HL-60 (cell line): Measurements from ENCODE around the gene MTCH1.

ENCODE experiments used
- DNase-seq, 2 experiments: peaks; one replicate each; pipeline ENCODE4 v3.0.0-alpha.2; 2010 to 2020; ENCODE audit warnings: low read depth in 1 of 2, low spot score in 1 of 2
- H3K27ac ChIP-seq: fragments of 250-450 bp; sonication (Bioruptor Pico); replicated peaks from 2 replicates; pipeline ENCODE4 v1.5.1; 2020; ENCODE audit warnings: mild to moderate bottlenecking, moderate library complexity
- H3K27me3 ChIP-seq: fragments of 250-450 bp; sonication (Bioruptor Pico); 2 replicates; pipeline ENCODE4 v1.5.1; 2021; ENCODE audit warnings: mild to moderate bottlenecking, moderate library complexity; ENCODE audit not compliant: insufficient read depth, poor library complexity, severe bottlenecking
- H3K4me3 ChIP-seq: replicated peaks from 2 replicates; pipeline ENCODE4 v1.5.1; 2011; ENCODE audit warnings: mild to moderate bottlenecking, control low read depth, low read length; ENCODE audit not compliant: insufficient read depth
- GABPA ChIP-seq: IDR thresholded peaks from 2 replicates; pipeline ENCODE4 v1.6.1; 2012; ENCODE audit warnings: low read depth
- POLR2AphosphoS5 ChIP-seq: IDR thresholded peaks from 2 replicates; pipeline ENCODE4 v1.6.1; 2012; ENCODE audit warnings: low read depth
- SPI1 ChIP-seq: IDR thresholded peaks from 2 replicates; pipeline ENCODE4 v1.6.1; 2012; ENCODE audit warnings: low read depth, mild to moderate bottlenecking, borderline replicate concordance
- TF ChIP-seq, protein P1 (sequence below): IDR thresholded peaks from one replicate; pipeline ENCODE4 v1.5.1; 2011; ENCODE audit warnings: low read length, control low read depth, inconsistent platforms; ENCODE audit not compliant: insufficient read depth
- TF ChIP-seq, protein P2 (sequence below): IDR thresholded peaks from 2 replicates; pipeline ENCODE4 v1.6.1; 2012; ENCODE audit warnings: low read depth; ENCODE audit not compliant: insufficient replicate concordance

The MTCH1 gene

DNA sequence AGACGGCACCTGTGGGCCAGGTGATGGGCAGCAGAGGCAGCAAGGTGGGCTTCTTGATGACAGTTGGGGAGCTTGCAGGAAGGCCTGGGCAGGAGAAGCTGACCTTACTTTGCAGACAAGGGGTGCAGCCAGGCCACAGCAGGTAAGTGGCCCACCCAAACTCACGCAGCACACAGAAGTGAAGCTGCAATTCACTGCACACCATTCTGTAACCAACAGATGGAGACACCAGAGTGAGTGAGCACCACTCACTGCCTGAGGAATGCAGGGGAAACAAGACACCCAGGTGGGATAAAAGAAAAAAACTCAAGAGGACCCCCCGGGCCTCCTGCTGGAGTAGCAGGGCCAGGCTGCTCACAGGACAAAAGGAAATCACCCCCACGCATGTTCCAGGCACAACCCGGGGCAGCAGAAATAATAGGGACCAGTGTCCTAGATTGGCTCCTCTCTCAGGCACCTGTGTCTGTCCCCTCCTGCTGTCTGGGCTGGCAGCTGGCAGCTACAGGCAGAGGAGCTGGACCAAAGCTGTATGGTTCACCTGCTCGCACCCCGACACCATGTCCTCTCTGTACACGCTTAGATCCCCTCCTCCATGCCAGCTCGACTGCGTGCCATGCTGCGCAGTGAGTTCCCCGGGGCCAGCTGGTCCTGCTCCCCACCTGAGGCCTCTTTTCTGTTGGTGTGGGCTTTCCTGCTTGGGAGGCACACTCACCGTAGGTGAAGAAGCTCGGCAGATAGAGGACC lies 4.9 kb downstream of the MTCH1 start:
- Histone ChIP-seq H3K4me3 (no peak overlapping the region), H3K27ac (no peak overlapping the region), H3K27me3 (no peaks in the 10 kb centered on the region)
- DNase-seq: no peak
- TF ChIP-seq, protein P1, sequence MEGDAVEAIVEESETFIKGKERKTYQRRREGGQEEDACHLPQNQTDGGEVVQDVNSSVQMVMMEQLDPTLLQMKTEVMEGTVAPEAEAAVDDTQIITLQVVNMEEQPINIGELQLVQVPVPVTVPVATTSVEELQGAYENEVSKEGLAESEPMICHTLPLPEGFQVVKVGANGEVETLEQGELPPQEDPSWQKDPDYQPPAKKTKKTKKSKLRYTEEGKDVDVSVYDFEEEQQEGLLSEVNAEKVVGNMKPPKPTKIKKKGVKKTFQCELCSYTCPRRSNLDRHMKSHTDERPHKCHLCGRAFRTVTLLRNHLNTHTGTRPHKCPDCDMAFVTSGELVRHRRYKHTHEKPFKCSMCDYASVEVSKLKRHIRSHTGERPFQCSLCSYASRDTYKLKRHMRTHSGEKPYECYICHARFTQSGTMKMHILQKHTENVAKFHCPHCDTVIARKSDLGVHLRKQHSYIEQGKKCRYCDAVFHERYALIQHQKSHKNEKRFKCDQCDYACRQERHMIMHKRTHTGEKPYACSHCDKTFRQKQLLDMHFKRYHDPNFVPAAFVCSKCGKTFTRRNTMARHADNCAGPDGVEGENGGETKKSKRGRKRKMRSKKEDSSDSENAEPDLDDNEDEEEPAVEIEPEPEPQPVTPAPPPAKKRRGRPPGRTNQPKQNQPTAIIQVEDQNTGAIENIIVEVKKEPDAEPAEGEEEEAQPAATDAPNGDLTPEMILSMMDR: no peak
- no peak for TF ChIP-seq POLR2AphosphoS5
- TF ChIP-seq, protein P2, sequence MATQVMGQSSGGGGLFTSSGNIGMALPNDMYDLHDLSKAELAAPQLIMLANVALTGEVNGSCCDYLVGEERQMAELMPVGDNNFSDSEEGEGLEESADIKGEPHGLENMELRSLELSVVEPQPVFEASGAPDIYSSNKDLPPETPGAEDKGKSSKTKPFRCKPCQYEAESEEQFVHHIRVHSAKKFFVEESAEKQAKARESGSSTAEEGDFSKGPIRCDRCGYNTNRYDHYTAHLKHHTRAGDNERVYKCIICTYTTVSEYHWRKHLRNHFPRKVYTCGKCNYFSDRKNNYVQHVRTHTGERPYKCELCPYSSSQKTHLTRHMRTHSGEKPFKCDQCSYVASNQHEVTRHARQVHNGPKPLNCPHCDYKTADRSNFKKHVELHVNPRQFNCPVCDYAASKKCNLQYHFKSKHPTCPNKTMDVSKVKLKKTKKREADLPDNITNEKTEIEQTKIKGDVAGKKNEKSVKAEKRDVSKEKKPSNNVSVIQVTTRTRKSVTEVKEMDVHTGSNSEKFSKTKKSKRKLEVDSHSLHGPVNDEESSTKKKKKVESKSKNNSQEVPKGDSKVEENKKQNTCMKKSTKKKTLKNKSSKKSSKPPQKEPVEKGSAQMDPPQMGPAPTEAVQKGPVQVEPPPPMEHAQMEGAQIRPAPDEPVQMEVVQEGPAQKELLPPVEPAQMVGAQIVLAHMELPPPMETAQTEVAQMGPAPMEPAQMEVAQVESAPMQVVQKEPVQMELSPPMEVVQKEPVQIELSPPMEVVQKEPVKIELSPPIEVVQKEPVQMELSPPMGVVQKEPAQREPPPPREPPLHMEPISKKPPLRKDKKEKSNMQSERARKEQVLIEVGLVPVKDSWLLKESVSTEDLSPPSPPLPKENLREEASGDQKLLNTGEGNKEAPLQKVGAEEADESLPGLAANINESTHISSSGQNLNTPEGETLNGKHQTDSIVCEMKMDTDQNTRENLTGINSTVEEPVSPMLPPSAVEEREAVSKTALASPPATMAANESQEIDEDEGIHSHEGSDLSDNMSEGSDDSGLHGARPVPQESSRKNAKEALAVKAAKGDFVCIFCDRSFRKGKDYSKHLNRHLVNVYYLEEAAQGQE: no peak
- TF ChIP-seq SPI1: no peak
- TF ChIP-seq GABPA: no peak

DNA sequence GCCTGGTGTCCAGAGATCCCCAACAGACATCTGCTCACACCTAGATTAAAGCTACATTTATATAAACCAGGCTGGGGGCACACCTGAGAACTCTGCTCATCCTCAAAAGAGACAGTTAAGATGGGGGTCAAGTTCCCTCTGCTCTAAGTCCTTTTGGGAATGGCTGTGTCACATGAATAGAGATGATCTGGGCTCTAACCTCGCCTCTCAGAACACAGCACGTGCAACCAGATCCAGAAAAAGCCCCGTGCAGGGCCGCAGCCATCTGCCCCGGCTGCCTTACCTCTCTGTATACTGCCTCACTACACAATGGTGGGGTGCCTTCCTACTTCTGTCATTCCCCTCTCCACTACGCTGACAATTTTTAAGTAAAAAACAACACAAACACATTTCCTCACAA lies 5.9 kb downstream of the MTCH1 start:
- H3K27me3 ChIP-seq: no peaks in the 10 kb centered on the region
- no peak for TF ChIP-seq SPI1
- TF ChIP-seq POLR2AphosphoS5: no peak
- no peak for TF ChIP-seq GABPA
- TF ChIP-seq, protein P2: no peak
- TF ChIP-seq, protein P1: no peak
- no peak overlapping the region for H3K27ac ChIP-seq
- DNase-seq: no peak
- no peak overlapping the region for H3K4me3 ChIP-seq

DNA sequence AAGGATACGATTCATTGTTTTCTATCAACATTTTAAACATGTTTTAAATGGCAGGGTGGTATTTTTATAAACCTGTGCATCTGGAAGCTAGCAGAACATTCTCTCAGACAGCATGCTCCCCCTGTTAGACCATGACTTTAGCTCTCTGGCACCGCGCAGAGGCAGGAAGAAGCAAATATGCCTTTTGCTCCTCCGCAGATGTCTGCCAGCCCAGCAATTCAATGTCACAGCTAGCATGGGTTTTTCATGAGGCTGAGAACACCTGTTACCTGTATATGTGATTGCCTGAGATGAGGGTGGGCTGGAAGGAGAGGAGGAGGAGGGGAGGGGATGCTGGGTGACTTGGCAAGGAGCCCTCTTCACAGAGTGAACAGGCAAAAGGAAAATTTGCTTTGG lies 6.7 kb downstream of the MTCH1 start:
- TF ChIP-seq, protein P2: no peak
- TF ChIP-seq POLR2AphosphoS5 (no peak), SPI1 (no peak), GABPA (no peak)
- TF ChIP-seq, protein P1: no peak
- no peak overlapping the region for H3K27ac ChIP-seq
- no peak for DNase-seq
- no peaks in the 10 kb centered on the region for H3K27me3 ChIP-seq
- no peak overlapping the region for H3K4me3 ChIP-seq
